Measurements from ENCODE around the gene MAJIN. TPM values are rescaled to one million over a fixed set of nuclear protein-coding genes. Genes with fewer than 3 reads are reported as not detected.

Gene MAJIN
- total RNA-seq, 2 donors from 2014 or later = not detected

GRCh38 chr11:64923151-64923661 is 48.7 kb downstream of the MAJIN start:
- ATAC-seq (ENCODE audit: insufficient number of reproducible peaks, low FRiP score, low read depth) = no peak
- H3K4me3 ChIP-seq = peak overlapping the region; percentile 85
- TF ChIP-seq, protein P1, sequence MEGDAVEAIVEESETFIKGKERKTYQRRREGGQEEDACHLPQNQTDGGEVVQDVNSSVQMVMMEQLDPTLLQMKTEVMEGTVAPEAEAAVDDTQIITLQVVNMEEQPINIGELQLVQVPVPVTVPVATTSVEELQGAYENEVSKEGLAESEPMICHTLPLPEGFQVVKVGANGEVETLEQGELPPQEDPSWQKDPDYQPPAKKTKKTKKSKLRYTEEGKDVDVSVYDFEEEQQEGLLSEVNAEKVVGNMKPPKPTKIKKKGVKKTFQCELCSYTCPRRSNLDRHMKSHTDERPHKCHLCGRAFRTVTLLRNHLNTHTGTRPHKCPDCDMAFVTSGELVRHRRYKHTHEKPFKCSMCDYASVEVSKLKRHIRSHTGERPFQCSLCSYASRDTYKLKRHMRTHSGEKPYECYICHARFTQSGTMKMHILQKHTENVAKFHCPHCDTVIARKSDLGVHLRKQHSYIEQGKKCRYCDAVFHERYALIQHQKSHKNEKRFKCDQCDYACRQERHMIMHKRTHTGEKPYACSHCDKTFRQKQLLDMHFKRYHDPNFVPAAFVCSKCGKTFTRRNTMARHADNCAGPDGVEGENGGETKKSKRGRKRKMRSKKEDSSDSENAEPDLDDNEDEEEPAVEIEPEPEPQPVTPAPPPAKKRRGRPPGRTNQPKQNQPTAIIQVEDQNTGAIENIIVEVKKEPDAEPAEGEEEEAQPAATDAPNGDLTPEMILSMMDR (IDR thresholded peaks at IDR 0.05) = no peak
- no peaks in the 10 kb centered on the region for H3K27me3 ChIP-seq (replicated peaks; ENCODE audit: insufficient read depth)
- H3K4me1 ChIP-seq (ENCODE audit: control insufficient read depth in 1 of 2, low read depth in 2 of 2) = peaks cover 20 to 26% of the 10 kb centered on the region in 2 donors
- no peak for DNase-seq (ENCODE audit: low spot score)
- peaks cover 13% of the 10 kb centered on the region for H3K36me3 ChIP-seq
- no peaks in the 10 kb centered on the region for H3K9me3 ChIP-seq
- peak overlapping the region; percentile 93 to 97 for H3K27ac ChIP-seq

DNA sequence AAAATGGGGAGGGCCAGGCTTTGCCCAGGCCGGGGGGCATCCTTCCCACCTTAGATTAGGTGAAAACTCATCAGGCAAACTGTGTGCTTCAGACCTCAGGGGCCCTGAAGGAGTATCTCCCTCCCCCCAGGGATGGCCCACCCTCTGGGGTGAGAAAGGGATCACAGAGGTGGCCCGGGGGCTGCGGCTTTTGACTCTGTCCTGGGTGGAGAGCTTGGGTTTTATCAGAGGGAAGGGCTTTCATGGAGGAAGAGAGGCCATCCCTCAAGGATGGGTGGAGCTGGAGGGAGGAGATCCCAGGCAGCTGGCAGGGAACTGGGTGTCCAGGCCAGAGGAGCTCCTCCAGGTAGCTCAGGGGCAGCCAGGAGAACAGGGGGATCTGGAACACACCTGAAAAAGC is 50.5 kb downstream of the MAJIN start:
- ATAC-seq (ENCODE audit: insufficient number of reproducible peaks, low FRiP score, low read depth) (no peak), DNase-seq (ENCODE audit: low spot score) (no peak)
- H3K27me3 ChIP-seq (replicated peaks; ENCODE audit: insufficient read depth) = no peaks in the 10 kb centered on the region
- H3K4me3 ChIP-seq = no peak overlapping the region
- H3K27ac ChIP-seq = no peak overlapping the region
- no peaks in the 10 kb centered on the region for H3K9me3 ChIP-seq
- peaks cover 21 to 31% of the 10 kb centered on the region in 2 donors for H3K4me1 ChIP-seq (ENCODE audit: control insufficient read depth in 1 of 2, low read depth in 2 of 2)
- no peaks in the 10 kb centered on the region for H3K36me3 ChIP-seq
- TF ChIP-seq, protein P1 (IDR thresholded peaks at IDR 0.05) = no peak

DNA sequence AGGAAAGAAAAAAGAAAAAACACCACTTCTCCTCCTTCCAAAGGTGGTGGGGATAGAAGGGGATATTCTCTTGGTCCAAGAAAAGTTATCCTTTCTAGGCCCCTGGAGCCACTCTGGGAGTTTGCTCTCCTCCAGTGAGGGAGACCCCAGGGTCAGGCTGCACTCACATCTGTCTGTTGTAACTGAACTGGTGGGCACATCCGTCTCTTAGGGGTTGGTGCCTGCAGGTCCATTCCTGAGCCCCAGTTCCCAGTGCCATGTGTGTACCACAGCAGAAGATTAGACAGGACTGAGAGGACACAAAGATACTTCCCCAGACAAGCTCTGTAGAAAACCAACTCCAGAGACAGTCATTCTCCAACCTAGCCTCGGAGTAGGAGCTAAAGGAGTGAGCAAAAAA is 51.8 kb downstream of the MAJIN start:
- no peak for ATAC-seq (ENCODE audit: insufficient number of reproducible peaks, low FRiP score, low read depth)
- no peak for DNase-seq (ENCODE audit: low spot score)
- H3K36me3 ChIP-seq = no peaks in the 10 kb centered on the region
- H3K27ac ChIP-seq = no peak overlapping the region
- no peak overlapping the region for H3K4me3 ChIP-seq
- peaks cover 17 to 31% of the 10 kb centered on the region in 2 donors for H3K4me1 ChIP-seq (ENCODE audit: control insufficient read depth in 1 of 2, low read depth in 2 of 2)
- no peaks in the 10 kb centered on the region for H3K9me3 ChIP-seq
- H3K27me3 ChIP-seq (replicated peaks; ENCODE audit: insufficient read depth) = no peaks in the 10 kb centered on the region
- TF ChIP-seq, protein P1 (IDR thresholded peaks at IDR 0.05) = no peak

DNA sequence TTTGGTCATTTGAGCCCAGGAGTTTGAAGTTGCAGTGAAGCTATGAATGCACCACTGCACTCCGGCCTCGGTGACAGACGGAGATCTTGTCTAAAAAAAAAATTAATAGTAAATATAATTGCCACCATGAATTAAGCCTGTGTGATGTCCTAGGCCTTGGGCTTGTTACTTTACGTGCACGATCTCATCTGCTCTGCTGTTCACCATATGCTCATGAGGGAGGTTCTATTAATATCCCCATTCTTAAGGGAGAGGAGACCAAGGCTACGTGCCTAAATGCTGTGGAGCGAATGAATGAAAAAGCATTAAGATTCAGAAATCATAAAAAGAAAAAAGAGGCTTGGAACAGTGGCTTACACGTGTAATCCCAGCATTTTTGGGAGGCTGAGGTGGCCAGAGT is 52.3 kb downstream of the MAJIN start:
- ATAC-seq (ENCODE audit: insufficient number of reproducible peaks, low FRiP score, low read depth) (no peak), DNase-seq (ENCODE audit: low spot score) (no peak)
- TF ChIP-seq, protein P1 (IDR thresholded peaks at IDR 0.05) = no peak
- Histone ChIP-seq H3K4me1 (ENCODE audit: control insufficient read depth in 1 of 2, low read depth in 2 of 2) (peaks cover 17 to 32% of the 10 kb centered on the region in 2 donors), H3K27ac (no peak overlapping the region), H3K4me3 (no peak overlapping the region), H3K36me3 (no peaks in the 10 kb centered on the region), H3K9me3 (no peaks in the 10 kb centered on the region), H3K27me3 (replicated peaks; ENCODE audit: insufficient read depth) (no peaks in the 10 kb centered on the region)

DNA sequence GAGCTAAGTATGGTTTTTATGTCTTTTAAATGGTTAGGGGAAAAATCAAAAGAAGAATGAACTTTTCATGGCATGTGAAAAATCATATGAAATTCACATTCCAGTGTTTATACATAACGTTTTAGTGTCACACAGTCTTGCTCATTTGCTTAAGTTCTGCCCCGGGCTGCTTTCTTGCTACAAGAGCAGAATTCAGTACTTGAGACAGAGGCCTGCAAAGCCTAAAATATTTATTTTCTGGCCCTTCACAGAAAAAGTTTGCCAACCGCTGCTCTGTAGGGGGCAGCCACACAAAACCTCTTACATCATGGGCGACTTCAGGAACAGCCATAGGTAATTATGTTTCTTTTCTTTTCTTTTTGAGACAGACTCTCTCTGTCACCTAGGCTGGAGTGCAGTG is 53.9 kb downstream of the MAJIN start:
- Histone ChIP-seq H3K9me3 (no peaks in the 10 kb centered on the region), H3K27me3 (replicated peaks; ENCODE audit: insufficient read depth) (no peaks in the 10 kb centered on the region), H3K4me1 (ENCODE audit: control insufficient read depth in 1 of 2, low read depth in 2 of 2) (peaks cover 14 to 26% of the 10 kb centered on the region in 2 donors), H3K27ac (peak overlapping the region; percentile 69 to 76), H3K4me3 (peak overlapping the region; percentile 79), H3K36me3 (peaks cover 10% of the 10 kb centered on the region)
- TF ChIP-seq, protein P1 (IDR thresholded peaks at IDR 0.05) = no peak
- no peak for ATAC-seq (ENCODE audit: insufficient number of reproducible peaks, low FRiP score, low read depth)
- no peak for DNase-seq (ENCODE audit: low spot score)

All from thoracic aorta (tissue), 2 donors.